H9 (cell line): ENCODE results near the gene VANGL2. TPM values are rescaled to one million over a fixed set of nuclear protein-coding genes. Genes with fewer than 3 reads are reported as not detected.

Experiments used
- DNase-seq: peaks from one replicate; pipeline ENCODE4 v3.0.0-alpha.2; 2017
- H2AFZ ChIP-seq: one replicate; pipeline ENCODE4 v1.6.1; 2013; ENCODE audit warnings: mild to moderate bottlenecking, low read length, control low read depth, moderate library complexity
- H2AK5ac ChIP-seq: 2 replicates; pipeline ENCODE4 v1.6.1; 2013; ENCODE audit warnings: low read length, control low read depth, mixed read lengths; ENCODE audit not compliant: insufficient read length
- H2BK120ac ChIP-seq: one replicate; pipeline ENCODE4 v1.6.1; 2013; ENCODE audit warnings: low read depth, mild to moderate bottlenecking, low read length, control low read depth, inconsistent platforms; ENCODE audit not compliant: poor library complexity, severe bottlenecking
- H2BK12ac ChIP-seq: 2 replicates; pipeline ENCODE4 v1.6.1; 2013; ENCODE audit warnings: low read length, control low read depth, mixed read lengths, low read depth; ENCODE audit not compliant: insufficient read length
- H2BK15ac ChIP-seq: 2 replicates; pipeline ENCODE4 v1.6.1; 2013; ENCODE audit warnings: low read depth, low read length, control low read depth
- H2BK20ac ChIP-seq: one replicate; pipeline ENCODE4 v1.6.1; 2013; ENCODE audit warnings: low read depth, mild to moderate bottlenecking, low read length, control low read depth, inconsistent platforms; ENCODE audit not compliant: poor library complexity, severe bottlenecking
- H2BK5ac ChIP-seq: 2 replicates; pipeline ENCODE4 v1.6.1; 2013; ENCODE audit warnings: low read length, control low read depth, mixed read lengths; ENCODE audit not compliant: insufficient read length
- H3K14ac ChIP-seq: 2 replicates; pipeline ENCODE4 v1.6.1; 2013; ENCODE audit warnings: low read length, control low read depth; ENCODE audit not compliant: insufficient read depth
- H3K18ac ChIP-seq: 2 replicates; pipeline ENCODE4 v1.6.1; 2013; ENCODE audit warnings: low read depth, mild to moderate bottlenecking, mixed read lengths, low read length, control low read depth; ENCODE audit not compliant: insufficient read length
- H3K23ac ChIP-seq: 2 replicates; pipeline ENCODE4 v1.6.1; 2013; ENCODE audit warnings: low read length, control low read depth, mixed read lengths, low read depth; ENCODE audit not compliant: insufficient read length
- H3K23me2 ChIP-seq: 2 replicates; pipeline ENCODE4 v1.6.1; 2013; ENCODE audit warnings: low read depth, mild to moderate bottlenecking, mixed read lengths, low read length, control low read depth; ENCODE audit not compliant: insufficient read length, poor library complexity, severe bottlenecking
- H3K27ac ChIP-seq: 2 replicates; pipeline ENCODE4 v1.5.1; 2013; ENCODE audit warnings: low read length, control low read depth, mixed read lengths, low read depth; ENCODE audit not compliant: insufficient read length
- H3K27me3 ChIP-seq: 2 replicates; pipeline ENCODE4 v1.6.1; 2013; ENCODE audit warnings: low read length, control low read depth, inconsistent platforms; ENCODE audit not compliant: insufficient read depth
- H3K4ac ChIP-seq: 2 replicates; pipeline ENCODE4 v1.6.1; 2013; ENCODE audit warnings: low read depth, mild to moderate bottlenecking, control low read depth, inconsistent platforms, low read length, moderate library complexity
- H3K4me1 ChIP-seq: 2 replicates; pipeline ENCODE4 v1.6.1; 2013; ENCODE audit warnings: low read length, control low read depth, inconsistent platforms; ENCODE audit not compliant: insufficient read depth
- H3K4me2 ChIP-seq: 2 replicates; pipeline ENCODE4 v1.6.1; 2013; ENCODE audit warnings: low read length, control low read depth, mixed read lengths; ENCODE audit not compliant: insufficient read length, insufficient read depth
- H3K56ac ChIP-seq: 2 replicates; pipeline ENCODE4 v1.6.1; 2013; ENCODE audit warnings: low read depth, mild to moderate bottlenecking, mixed read lengths, low read length, control low read depth; ENCODE audit not compliant: insufficient read length
- H3K79me1 ChIP-seq: 2 replicates; pipeline ENCODE4 v1.6.1; 2013; ENCODE audit warnings: low read depth, mild to moderate bottlenecking, moderate library complexity, low read length, control low read depth, inconsistent platforms; ENCODE audit not compliant: insufficient read depth, poor library complexity, severe bottlenecking
- H3K79me2 ChIP-seq: 2 replicates; pipeline ENCODE4 v1.6.1; 2013; ENCODE audit warnings: low read length, control low read depth, inconsistent platforms; ENCODE audit not compliant: insufficient read depth
- H3K9ac ChIP-seq: 2 replicates; pipeline ENCODE4 v1.6.1; 2013; ENCODE audit warnings: low read length, control low read depth, mixed read lengths; ENCODE audit not compliant: insufficient read length; ENCODE audit errors: extremely low read depth
- H3K9me3 ChIP-seq: one replicate; pipeline ENCODE4 v1.6.1; 2013; ENCODE audit warnings: low read depth, low read length, inconsistent platforms; ENCODE audit not compliant: control insufficient read depth
- H3T11ph ChIP-seq: one replicate; pipeline ENCODE4 v1.6.1; 2013; ENCODE audit warnings: mild to moderate bottlenecking, low read length, control low read depth, inconsistent platforms
- H4K20me1 ChIP-seq: one replicate; pipeline ENCODE4 v1.6.1; 2013; ENCODE audit not compliant: control insufficient read depth, insufficient read length, insufficient read depth
- H4K5ac ChIP-seq: 2 replicates; pipeline ENCODE4 v1.6.1; 2013; ENCODE audit warnings: low read depth, mild to moderate bottlenecking, mixed read lengths, low read length, control low read depth; ENCODE audit not compliant: insufficient read length
- H4K8ac ChIP-seq: replicated peaks from 2 replicates; pipeline ENCODE4 v1.6.1; 2013; ENCODE audit warnings: low read length, control low read depth, mixed read lengths, low read depth; ENCODE audit not compliant: insufficient read length
- H4K91ac ChIP-seq: 2 replicates; pipeline ENCODE4 v1.6.1; 2013; ENCODE audit warnings: low read depth, mild to moderate bottlenecking, moderate library complexity, mixed read lengths, low read length, control low read depth; ENCODE audit not compliant: insufficient read length
- H3K27ac Mint-ChIP-seq, 3 experiments: 2 replicates in 2 of 3; 3 replicates in 1 of 3; pipeline ENCODE4 v1.8.0; 2020 to 2021; ENCODE audit warnings: mixed read lengths in 3 of 3, mild to moderate bottlenecking in 1 of 3, moderate library complexity in 1 of 3
- H3K27me3 Mint-ChIP-seq: 2 replicates; pipeline ENCODE4 v1.8.0; 2021; ENCODE audit warnings: low read depth, mild to moderate bottlenecking, moderate library complexity, mixed read lengths
- H3K36me3 Mint-ChIP-seq, 3 experiments: 2 replicates in 2 of 3; 3 replicates in 1 of 3; pipeline ENCODE4 v1.8.0; 2020 to 2021; ENCODE audit warnings: low read depth in 3 of 3, mixed read lengths in 3 of 3; ENCODE audit not compliant: insufficient read depth in 1 of 3
- H3K4me1 Mint-ChIP-seq, 2 experiments: 2 replicates each; pipeline ENCODE4 v1.8.0; 2020; ENCODE audit warnings: mixed read lengths in 2 of 2
- H3K4me3 Mint-ChIP-seq, 2 experiments: 2 replicates in 1 of 2; 3 replicates in 1 of 2; pipeline ENCODE4 v1.8.0; 2020 to 2021; ENCODE audit warnings: mild to moderate bottlenecking in 2 of 2, mixed read lengths in 2 of 2, moderate library complexity in 1 of 2
- H3K9me3 Mint-ChIP-seq, 2 experiments: 2 replicates in 1 of 2; 3 replicates in 1 of 2; pipeline ENCODE4 v1.8.0; 2020; ENCODE audit warnings: mild to moderate bottlenecking in 2 of 2, mixed read lengths in 2 of 2, moderate library complexity in 1 of 2
- CTCF ChIP-seq: fragments of 200-600 bp; sonication (generic); conservative IDR thresholded peaks from 3 replicates; pipeline ENCODE4 v1.8.0; 2021; ENCODE audit warnings: antibody characterized with exemption, mild to moderate bottlenecking
- WGBS: extraction: QIAGEN DNeasy Blood & Tissue Kit; methylation state at CpG from one replicate; pipeline ENCODE4 v1.1.7; 2013; ENCODE audit warnings: missing lambda C conversion rate, low lambda C conversion rate, mixed read lengths; ENCODE audit not compliant: insufficient read length; ENCODE audit errors: extremely low coverage; 5-methylcytosine and 5-hydroxymethylcytosine counted together
- total RNA-seq: library from RNA; stranded (reverse); gene quantifications from 2 replicates; pipeline ENCODE4 v1.2.1, GENCODE V29; 2021

VANGL2 gene
- total RNA-seq, 1 experiment from 2014 or later, result 58.5 TPM

- H3K27ac ChIP-seq, result no peak overlapping the region
- H3K4me3 Mint-ChIP-seq, result no peak overlapping the region
- H3K79me1 ChIP-seq, result no peaks in the 10 kb centered on the region
- H3K27me3 ChIP-seq, result no peaks in the 10 kb centered on the region
- H3K4me1 ChIP-seq, result no peaks in the 10 kb centered on the region
- H4K91ac ChIP-seq, result no peak overlapping the region
- H4K8ac ChIP-seq, result no peak overlapping the region
- H3K4me2 ChIP-seq, result no peak overlapping the region
- no peaks in the 10 kb centered on the region for H3K9me3 ChIP-seq
- H2BK15ac ChIP-seq, result no peak overlapping the region
- no peaks in the 10 kb centered on the region for H3K79me2 ChIP-seq
- H2AFZ ChIP-seq, result no peak overlapping the region
- TF ChIP-seq CTCF, result no peak
- H3T11ph ChIP-seq, result no peak overlapping the region
- H3K23ac ChIP-seq, result no peak overlapping the region
- DNase-seq, result no peak
- no peak overlapping the region for H2BK5ac ChIP-seq
- no peaks in the 10 kb centered on the region for H3K27me3 Mint-ChIP-seq
- H3K4ac ChIP-seq, result no peak overlapping the region
- H2BK12ac ChIP-seq, result no peak overlapping the region
- H3K36me3 Mint-ChIP-seq, result peaks cover 31 to 77% (median 66%) of the 10 kb centered on the region in 3 experiments; a peak in 6 of 7 replicates
- H3K18ac ChIP-seq, result no peak overlapping the region
- no peak overlapping the region for H3K9ac ChIP-seq
- H3K4me1 Mint-ChIP-seq, result peaks cover 4 to 6% of the 10 kb centered on the region in 2 experiments; a peak in 3 of 4 replicates
- no peak overlapping the region for H2BK120ac ChIP-seq
- H3K9me3 Mint-ChIP-seq, result no peaks in the 10 kb centered on the region
- no peak overlapping the region for H2AK5ac ChIP-seq
- no peak overlapping the region for H3K56ac ChIP-seq
- WGBS, result no CpG with 5 or more reads among the region's 34 CpGs
- H4K20me1 ChIP-seq, result no peaks in the 10 kb centered on the region
- H3K14ac ChIP-seq, result no peak overlapping the region
- no peak overlapping the region for H2BK20ac ChIP-seq
- H4K5ac ChIP-seq, result no peak overlapping the region
- H3K27ac Mint-ChIP-seq, result no peak overlapping the region
- no peaks in the 10 kb centered on the region for H3K23me2 ChIP-seq
Measured at GRCh38 chr1:160419150-160419837, 18.9 kb downstream of the VANGL2 start.
